Measurements from ENCODE around the gene NKD1. TPM values are rescaled to one million over a fixed set of nuclear protein-coding genes. Genes with fewer than 3 reads are reported as not detected.

Gene NKD1
- total RNA-seq, 4 donors from 2014 or later = 37.1 to 87.8 (median 54.1) TPM

- TF ChIP-seq CTCF (IDR thresholded peaks at IDR 0.05) (no peak), POLR2AphosphoS5 (IDR thresholded peaks at IDR 0.05) (no peak), EP300 (IDR thresholded peaks at IDR 0.05) (no peak)
- Histone ChIP-seq H3K36me3 (peaks cover 0 to 52% (median 7%) of the 10 kb centered on the region in 4 donors), H3K27me3 (no peaks in the 10 kb centered on the region), H3K9me3 (peaks cover 0 to 6% (median 0%) of the 10 kb centered on the region in 4 donors), H3K4me3 (no peak overlapping the region), H3K4me1 (peaks cover 0 to 55% (median 47%) of the 10 kb centered on the region in 4 donors), H3K27ac (replicated peaks in 1 of 4) (no peak overlapping the region)
- no peak for DNase-seq (ENCODE audit: extremely low spot score)
- intact Hi-C loops (cut with DNase I) = no loop called here
- 95% methylated on average over 5 of the region's 5 CpGs for WGBS
Measured at GRCh38 chr16:50565428-50565827, 17.2 kb downstream of the NKD1 start.

- Histone ChIP-seq H3K27ac (replicated peaks in 1 of 4) (no peak overlapping the region), H3K9me3 (peaks cover 0 to 4% (median 0%) of the 10 kb centered on the region in 4 donors), H3K27me3 (no peaks in the 10 kb centered on the region), H3K4me3 (no peak overlapping the region), H3K4me1 (peaks cover 0 to 62% (median 49%) of the 10 kb centered on the region in 4 donors), H3K36me3 (peaks cover 0 to 49% (median 5%) of the 10 kb centered on the region in 4 donors)
- no peak for TF ChIP-seq EP300 (IDR thresholded peaks at IDR 0.05)
- TF ChIP-seq POLR2A (IDR thresholded peaks at IDR 0.05; ENCODE audit: low read depth) = no peak
- TF ChIP-seq POLR2AphosphoS5 (IDR thresholded peaks at IDR 0.05) = no peak
- TF ChIP-seq CTCF (IDR thresholded peaks at IDR 0.05) = no peak
- no peak for DNase-seq (ENCODE audit: extremely low spot score)
- WGBS = 76% methylated on average over 7 of the region's 7 CpGs
- intact Hi-C loops (cut with DNase I) = no loop called here
Measured at GRCh38 chr16:50566014-50566962, 18.1 kb downstream of the NKD1 start.

- H3K27ac ChIP-seq (replicated peaks in 1 of 4) = peak overlapping the region; percentile 38 to 71 (median 54)
- peaks cover 0 to 71% (median 57%) of the 10 kb centered on the region in 4 donors for H3K4me1 ChIP-seq
- TF ChIP-seq POLR2A (IDR thresholded peaks at IDR 0.05; ENCODE audit: low read depth) (no peak), POLR2AphosphoS5 (IDR thresholded peaks at IDR 0.05) (no peak), EP300 (IDR thresholded peaks at IDR 0.05) (no peak), CTCF (IDR thresholded peaks at IDR 0.05) (no peak)
- H3K9me3 ChIP-seq = no peaks in the 10 kb centered on the region
- H3K27me3 ChIP-seq = no peaks in the 10 kb centered on the region
- WGBS = 69% methylated on average over 5 of the region's 5 CpGs
- no peak overlapping the region for H3K4me3 ChIP-seq
- DNase-seq (ENCODE audit: extremely low spot score) = no peak
- H3K36me3 ChIP-seq = peaks cover 0 to 46% (median 3%) of the 10 kb centered on the region in 4 donors
- intact Hi-C loops (cut with DNase I) = no loop called here
Measured at GRCh38 chr16:50567651-50568050, 19.5 kb downstream of the NKD1 start.

GRCh38 chr16:50568187-50568815, 20.1 kb downstream of the NKD1 start:
- Histone ChIP-seq H3K4me1 (peaks cover 0 to 77% (median 63%) of the 10 kb centered on the region in 4 donors), H3K27ac (replicated peaks in 1 of 4) (peak overlapping the region; percentile 38 to 71 (median 54)), H3K36me3 (peaks cover 0 to 40% (median 2%) of the 10 kb centered on the region in 4 donors), H3K4me3 (no peak overlapping the region), H3K9me3 (no peaks in the 10 kb centered on the region), H3K27me3 (no peaks in the 10 kb centered on the region)
- 67% methylated on average over 9 of the region's 9 CpGs for WGBS
- no peak for DNase-seq (ENCODE audit: extremely low spot score)
- intact Hi-C loops (cut with DNase I) = no loop called here
- TF ChIP-seq CTCF (IDR thresholded peaks at IDR 0.05) (no peak), EP300 (IDR thresholded peaks at IDR 0.05) (no peak), POLR2A (IDR thresholded peaks at IDR 0.05; ENCODE audit: low read depth) (no peak), POLR2AphosphoS5 (IDR thresholded peaks at IDR 0.05) (no peak)
